Brain pericyte (primary cell): ENCODE measurements around the gene OLA1.
"Not testable (repeated sequence)": the region's sequence is repeated elsewhere in the genome, so short reads cannot be mapped to it uniquely, and the experiment has no call there.

Experiments used
- DNase-seq: peaks from one replicate; pipeline ENCODE4 v3.0.0-alpha.2; 2012; ENCODE audit warnings: low read depth, low spot score

OLA1 gene

GRCh38 chr2:174248187-174248997 lies at the start of gene OLA1:
OLA1 (minus strand) TSS chr2:174248532; CDS start chr2:174246815, 1,717 bp downstream.
- peak; percentile 66 for DNase-seq

DNA sequence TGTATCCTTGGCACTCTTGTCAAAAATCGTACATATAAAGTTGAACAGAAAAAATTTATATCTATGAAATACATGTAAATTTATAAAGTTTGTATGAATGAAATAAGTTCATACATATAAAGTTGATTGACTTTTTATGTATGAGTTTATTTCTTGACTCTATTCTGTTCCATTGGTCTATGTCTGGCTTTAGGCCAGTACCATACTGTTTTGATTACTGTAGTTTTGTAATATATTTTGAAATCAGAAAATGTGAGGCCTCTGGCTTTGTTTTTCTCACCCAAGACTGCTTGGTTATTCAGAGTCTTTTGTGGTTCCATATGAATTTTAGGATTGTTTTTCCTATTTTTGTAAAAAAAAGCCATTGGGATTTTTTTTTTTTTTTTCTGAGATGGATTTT lies 44.6 kb upstream of the OLA1 start:
- no peak for DNase-seq

GRCh38 chr2:174286172-174286571 lies 37.8 kb upstream of the OLA1 start:
- no peak for DNase-seq

GRCh38 chr2:174282441-174282840 lies 34.1 kb upstream of the OLA1 start:
- DNase-seq: no peak

DNA sequence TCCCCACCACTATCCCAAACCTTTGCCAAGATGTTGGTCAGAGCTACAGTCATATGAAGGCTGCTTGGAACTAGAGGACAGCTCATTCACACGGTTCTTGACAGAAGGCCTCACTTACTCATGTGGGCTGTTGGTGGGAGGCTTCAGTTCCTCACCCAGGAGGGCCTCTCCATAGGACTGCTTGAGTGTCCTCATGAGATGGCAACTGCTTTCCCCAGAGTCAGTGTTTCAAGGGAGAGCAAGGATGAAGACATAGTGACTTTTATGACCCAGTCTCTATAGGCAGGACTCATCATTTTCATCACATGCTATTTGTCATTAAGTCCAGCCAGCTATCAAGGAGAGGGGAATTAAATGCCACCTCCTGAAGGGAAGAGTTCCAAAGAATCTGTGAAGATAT lies 33.4 kb upstream of the OLA1 start:
- no peak for DNase-seq

GRCh38 chr2:174280596-174280995 lies 32.3 kb upstream of the OLA1 start:
- DNase-seq: no peak

GRCh38 chr2:174270263-174270662 lies 21.9 kb upstream of the OLA1 start:
- not testable (repeated sequence) for DNase-seq

DNA sequence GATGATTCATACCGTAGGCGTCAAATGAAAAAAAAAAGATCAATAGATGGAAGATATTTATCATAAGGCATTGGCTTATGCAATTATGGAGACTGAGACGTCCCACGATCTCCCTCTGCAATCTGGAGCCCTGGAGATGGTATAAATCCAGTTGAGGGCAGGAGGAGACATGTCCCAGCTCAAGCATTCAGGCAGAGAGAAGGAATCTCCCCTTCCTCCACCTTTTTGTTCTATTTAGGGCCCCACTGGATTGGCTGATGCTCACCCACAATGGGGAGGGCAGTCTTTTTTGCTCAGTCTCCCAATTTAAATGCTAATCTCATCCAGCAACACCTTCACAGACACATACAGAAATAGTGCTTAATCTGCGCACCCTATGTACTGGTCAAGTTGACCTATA lies 18.0 kb upstream of the OLA1 start:
- no peak for DNase-seq

DNA sequence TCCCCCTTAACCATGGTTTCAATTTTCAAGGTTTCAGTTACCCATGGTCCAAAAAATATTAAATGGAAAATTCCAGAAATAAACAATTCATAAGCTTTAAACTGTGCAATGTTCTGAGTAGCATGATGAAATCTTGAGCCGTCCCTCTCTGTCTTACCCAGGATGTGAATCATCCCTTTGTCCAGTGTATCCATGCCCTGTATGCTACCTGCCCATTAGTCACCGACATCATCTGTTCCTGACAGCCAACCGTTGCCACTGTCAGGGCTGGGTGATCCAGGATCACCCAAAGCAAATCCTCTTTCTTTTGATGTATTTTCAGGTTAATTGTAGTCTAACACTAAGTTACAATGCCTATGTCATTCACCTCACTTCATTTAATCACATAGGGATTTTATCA lies 15.7 kb upstream of the OLA1 start:
- DNase-seq: no peak

GRCh38 chr2:174259981-174260380 lies 11.6 kb upstream of the OLA1 start:
- DNase-seq: peak; percentile 4

GRCh38 chr2:174254267-174254666 lies 5.9 kb upstream of the OLA1 start:
- DNase-seq: no peak

GRCh38 chr2:174248998-174249592 lies 763 bp upstream of the OLA1 start:
- DNase-seq: no peak

- no peak for DNase-seq
Measured at GRCh38 chr2:174247474-174248186, 702 bp downstream of the OLA1 start.

GRCh38 chr2:174246944-174247381 lies 1.4 kb downstream of the OLA1 start:
- DNase-seq: no peak

- DNase-seq: not testable (repeated sequence)
Measured at GRCh38 chr2:174245628-174246027, 2.7 kb downstream of the OLA1 start.

DNA sequence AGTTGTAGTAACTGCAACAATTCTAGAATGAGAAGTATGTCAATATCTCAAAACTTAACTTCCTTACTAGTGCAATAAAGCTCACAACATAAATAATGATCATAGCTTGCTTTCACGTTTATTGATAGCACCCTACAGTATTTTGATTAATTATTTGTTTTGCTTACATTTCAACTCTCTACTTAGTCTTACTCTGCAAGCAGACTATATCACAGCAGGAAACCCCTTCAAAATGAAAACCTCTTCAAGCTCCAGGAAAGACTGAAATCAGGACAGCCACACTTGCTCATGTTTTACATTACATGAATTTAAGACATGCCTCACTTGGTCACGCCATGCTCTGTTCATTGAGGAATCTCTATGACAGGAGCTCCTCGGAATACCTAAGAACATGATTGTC lies 3.3 kb downstream of the OLA1 start:
- DNase-seq: no peak

- no peak for DNase-seq
Measured at GRCh38 chr2:174243812-174244211, 4.5 kb downstream of the OLA1 start.

GRCh38 chr2:174240097-174240496 lies 8.2 kb downstream of the OLA1 start:
- no peak for DNase-seq

DNA sequence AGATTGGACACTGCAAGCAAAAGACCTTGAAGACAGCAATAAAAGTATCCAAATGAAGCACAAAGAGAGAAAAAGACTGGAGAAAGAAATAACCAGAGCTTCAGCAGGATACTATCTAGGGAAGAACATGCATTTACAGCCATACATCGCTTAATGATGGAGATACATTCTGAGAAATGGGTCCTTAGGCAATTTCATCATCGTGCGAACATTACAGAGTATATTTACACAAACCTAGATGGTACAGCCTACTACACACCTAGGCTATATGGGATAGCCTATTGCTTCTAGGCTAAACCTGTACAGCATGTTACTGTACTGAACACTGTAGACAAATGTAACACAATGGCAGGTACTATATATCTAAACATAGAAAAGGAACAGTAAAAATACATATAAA lies 11.9 kb downstream of the OLA1 start:
- no peak for DNase-seq

- no peak for DNase-seq
Measured at GRCh38 chr2:174235680-174236079, 12.7 kb downstream of the OLA1 start.

DNA sequence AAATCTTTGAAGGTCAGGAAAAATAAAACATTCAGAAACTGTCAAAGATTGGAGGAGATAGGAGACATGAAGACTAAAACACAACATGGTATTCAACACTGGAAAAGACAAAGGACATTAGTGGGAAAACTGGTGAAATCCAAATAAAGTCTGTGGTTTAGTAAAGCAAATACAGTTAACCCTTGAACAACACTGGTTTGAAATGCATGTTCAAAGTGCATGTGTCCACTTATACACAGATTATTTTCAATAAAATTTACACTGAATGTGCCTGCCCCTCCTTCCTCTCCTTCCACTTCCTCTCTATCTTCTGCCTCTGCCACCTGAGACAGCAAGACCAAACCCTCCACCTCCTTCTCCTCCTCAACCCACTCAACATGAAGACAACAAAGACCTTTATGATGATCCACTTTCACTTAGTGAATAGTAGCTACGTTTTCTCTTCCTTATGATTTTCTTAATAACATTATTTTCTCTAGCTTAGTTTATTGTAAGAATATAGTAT lies 14.5 kb downstream of the OLA1 start:
- no peak for DNase-seq

DNA sequence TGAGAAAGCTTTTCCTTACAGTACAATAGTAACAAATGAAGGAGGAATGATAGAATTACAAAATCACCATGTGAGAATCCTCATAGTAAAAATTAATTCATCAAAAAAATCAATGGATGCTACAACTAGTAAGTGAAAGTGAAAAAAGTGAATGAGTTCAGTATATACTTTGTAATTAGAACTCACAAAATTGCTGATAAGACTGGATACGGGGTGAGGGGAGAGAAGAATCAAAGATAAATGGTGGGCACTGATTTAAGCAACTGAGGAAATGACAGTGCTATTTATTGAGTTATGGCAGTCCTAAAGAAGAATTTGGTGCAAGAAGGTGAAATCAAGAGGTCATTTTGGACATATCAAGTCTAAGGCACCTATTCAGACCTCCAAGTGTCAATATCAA lies 20.6 kb downstream of the OLA1 start:
- DNase-seq: no peak
